ENCODE measurements around the gene WRAP53. TPM values are rescaled to one million over a fixed set of nuclear protein-coding genes. Genes with fewer than 3 reads are reported as not detected.

The WRAP53 gene
- total and polyA plus RNA-seq, 2 of the 13 experiments (the other 11 are each of a cell fraction or from before 2014, with no cell fraction given), result 7.0 to 19.5 TPM

GRCh38 chr17:7687908-7688807, at the start of gene WRAP53 (continued):
- TF ChIP-seq ZNF432 (CRISPR knock-in tag; IDR thresholded peaks at IDR 0.05; ENCODE audit: borderline replicate concordance) (no peak), KAT7 (CRISPR knock-in tag; IDR thresholded peaks at IDR 0.05; ENCODE audit: borderline replicate concordance) (no peak), ZNF138 (CRISPR knock-in tag; IDR thresholded peaks at IDR 0.05; ENCODE audit: low read depth) (no peak), TEAD3 (CRISPR knock-in tag; optimal IDR thresholded peaks at IDR 0.05; ENCODE audit: borderline replicate concordance) (peak; percentile 33), MNT (IDR thresholded peaks at IDR 0.05) (no peak), ZNF563 (CRISPR knock-in tag; IDR thresholded peaks at IDR 0.05) (no peak), ZNF230 (CRISPR knock-in tag; IDR thresholded peaks at IDR 0.05) (no peak), MIER2 (CRISPR knock-in tag; IDR thresholded peaks at IDR 0.05) (no peak), SNAI1 (CRISPR knock-in tag; IDR thresholded peaks at IDR 0.05; ENCODE audit: borderline replicate concordance) (no peak), ZBTB25 (CRISPR knock-in tag; IDR thresholded peaks at IDR 0.05) (peak; percentile 86; the same call in 1 of the 2 replicates), TAF1 (CRISPR knock-in tag; IDR thresholded peaks at IDR 0.05) (peak; percentile 74), KMT2A (CRISPR knock-in tag; IDR thresholded peaks at IDR 0.05) (peak; percentile 59; the same call in 1 of the 2 replicates), ZNF747 (CRISPR knock-in tag; IDR thresholded peaks at IDR 0.05; ENCODE audit: borderline replicate concordance) (0 out of 2 replicates have a peak, but pooled peaks have one; percentile 2), ZNF260 (CRISPR knock-in tag; IDR thresholded peaks at IDR 0.05; ENCODE audit: borderline replicate concordance, low read depth) (no peak), PTBP1 (IDR thresholded peaks at IDR 0.05; ENCODE audit: low read depth, low read length, poor library complexity, severe bottlenecking) (no peak), EEA1 (CRISPR knock-in tag; IDR thresholded peaks at IDR 0.05; ENCODE audit: borderline replicate concordance) (no peak), CREB1 (IDR thresholded peaks at IDR 0.05) (peak; percentile 50), CREB1 (CRISPR knock-in tag; IDR thresholded peaks at IDR 0.05) (peak; percentile 85)
- TF ChIP-seq, protein P1, sequence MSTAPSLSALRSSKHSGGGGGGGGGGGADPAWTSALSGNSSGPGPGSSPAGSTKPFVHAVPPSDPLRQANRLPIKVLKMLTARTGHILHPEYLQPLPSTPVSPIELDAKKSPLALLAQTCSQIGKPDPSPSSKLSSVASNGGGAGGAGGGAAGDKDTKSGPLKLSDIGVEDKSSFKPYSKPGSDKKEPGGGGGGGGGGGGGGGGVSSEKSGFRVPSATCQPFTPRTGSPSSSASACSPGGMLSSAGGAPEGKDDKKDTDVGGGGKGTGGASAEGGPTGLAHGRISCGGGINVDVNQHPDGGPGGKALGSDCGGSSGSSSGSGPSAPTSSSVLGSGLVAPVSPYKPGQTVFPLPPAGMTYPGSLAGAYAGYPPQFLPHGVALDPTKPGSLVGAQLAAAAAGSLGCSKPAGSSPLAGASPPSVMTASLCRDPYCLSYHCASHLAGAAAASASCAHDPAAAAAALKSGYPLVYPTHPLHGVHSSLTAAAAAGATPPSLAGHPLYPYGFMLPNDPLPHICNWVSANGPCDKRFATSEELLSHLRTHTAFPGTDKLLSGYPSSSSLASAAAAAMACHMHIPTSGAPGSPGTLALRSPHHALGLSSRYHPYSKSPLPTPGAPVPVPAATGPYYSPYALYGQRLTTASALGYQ (CRISPR knock-in tag; IDR thresholded peaks at IDR 0.05), result no peak
- TF ChIP-seq, protein P2, sequence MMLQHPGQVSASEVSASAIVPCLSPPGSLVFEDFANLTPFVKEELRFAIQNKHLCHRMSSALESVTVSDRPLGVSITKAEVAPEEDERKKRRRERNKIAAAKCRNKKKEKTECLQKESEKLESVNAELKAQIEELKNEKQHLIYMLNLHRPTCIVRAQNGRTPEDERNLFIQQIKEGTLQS (CRISPR knock-in tag; IDR thresholded peaks at IDR 0.05), result no peak
